NCI-H146 treated with DMSO at 0.1 percent for 48 hours (cell line): ENCODE data around the gene ZNF416.

Source experiments
- DNase-seq: peaks from one replicate; lab custom pipeline; 2025; ENCODE audit not compliant: unreplicated experiment; lab: John Stamatoyannopoulos, UW

ZNF416 gene

GRCh38 chr19:57578487-57579205 is at the start of gene ZNF416:
Gene ZNF416 (minus strand): TSS chr19:57578911. CDS start chr19:57578704, 207 bp downstream.
- DNase-seq: peak; percentile 95

GRCh38 chr19:57623091-57623490 is 44.4 kb upstream of the ZNF416 start:
- no peak for DNase-seq

- no peak for DNase-seq
These were observed 42.1 kb upstream of the ZNF416 start for GRCh38 chr19:57620673-57621348.

- DNase-seq: no peak
These were observed 36.6 kb upstream of the ZNF416 start for GRCh38 chr19:57615346-57615745.

- DNase-seq: peak; percentile 85
These were observed 35.4 kb upstream of the ZNF416 start, which contains the start of gene ZNF134 for GRCh38 chr19:57613941-57614743. Gene ZNF134 (plus strand): TSS chr19:57614242. CDS start chr19:57619469, 5,227 bp downstream.

GRCh38 chr19:57611113-57611512 is 32.4 kb upstream of the ZNF416 start:
- DNase-seq: no peak

GRCh38 chr19:57606931-57607330 is 28.2 kb upstream of the ZNF416 start:
- no peak for DNase-seq

GRCh38 chr19:57599761-57600383 is 21.2 kb upstream of the ZNF416 start, which contains the start of gene ZNF530:
Gene ZNF530 (plus strand): TSS chr19:57599885. CDS start chr19:57604346, 4,461 bp downstream.
- DNase-seq: peak; percentile 77

- no peak for DNase-seq
These were observed 20.7 kb upstream of the ZNF416 start for GRCh38 chr19:57599377-57599760.

GRCh38 chr19:57587529-57587928 is 8.8 kb upstream of the ZNF416 start:
- DNase-seq: no peak

- peak; percentile 93 for DNase-seq
These were observed 5.1 kb upstream of the ZNF416 start, which contains the start of gene ZIK1 for GRCh38 chr19:57583521-57584416. Gene ZIK1 (plus strand): TSS chr19:57584145. CDS start chr19:57584357, 212 bp downstream.

- DNase-seq: no peak
These were observed 4.4 kb upstream of the ZNF416 start for GRCh38 chr19:57583104-57583520.

- no peak for DNase-seq
These were observed 2.0 kb downstream of the ZNF416 start for GRCh38 chr19:57576661-57577060.

- DNase-seq: no peak
These were observed 6.2 kb downstream of the ZNF416 start for GRCh38 chr19:57572415-57572947.

- DNase-seq: no peak
These were observed 8.0 kb downstream of the ZNF416 start for GRCh38 chr19:57570707-57571106.

GRCh38 chr19:57566396-57567265 is 12.1 kb downstream of the ZNF416 start:
- no peak for DNase-seq

- DNase-seq: no peak
These were observed 15.2 kb downstream of the ZNF416 start for GRCh38 chr19:57563547-57563946.

- DNase-seq: no peak
These were observed 18.6 kb downstream of the ZNF416 start for GRCh38 chr19:57560049-57560491.
